HEK293 (cell line): ENCODE results near the gene KLHL30.

Experiments
- CTCF ChIA-PET: fragments of 350-600 bp; formaldehyde crosslinking; extraction: SDS; loops from one replicate; lab custom pipeline; 2021; ENCODE audit warnings: antibody characterized with exemption; lab: Yijun Ruan, JAX
- POLR2A ChIA-PET: fragments of 300-600 bp; formaldehyde crosslinking; extraction: SDS; loops from one replicate; lab custom pipeline; 2020; ENCODE audit warnings: antibody characterized with exemption, inconsistent platforms; lab: Yijun Ruan, JAX
- H3K27ac ChIP-seq: fragments of 200-500 bp; sonication (Bioruptor generic); 2 replicates; pipeline ENCODE4 v1.5.1; 2014; ENCODE audit warnings: low read depth, low read length, control low read depth, inconsistent platforms; ENCODE audit errors: extremely low read depth
- H3K36me3 ChIP-seq, 2 experiments: fragments of 200-500 bp in 1 of 2; sonication (Bioruptor generic) in 1 of 2; 1 replicate in 1 of 2; 2 replicates in 1 of 2; pipeline ENCODE4 v1.5.1; 2014 to 2017; ENCODE audit warnings: inconsistent platforms in 2 of 2, low read length in 2 of 2; ENCODE audit not compliant: control insufficient read depth in 2 of 2, insufficient read depth in 1 of 2
- H3K4me1 ChIP-seq: fragments of 200-500 bp; sonication (Bioruptor generic); 2 replicates; pipeline ENCODE4 v1.5.1; 2014; ENCODE audit warnings: mild to moderate bottlenecking, low read length, inconsistent platforms; ENCODE audit not compliant: control insufficient read depth, insufficient read depth
- H3K4me3 ChIP-seq: 2 replicates; pipeline ENCODE4 v1.5.1; 2011; ENCODE audit warnings: low read depth, mild to moderate bottlenecking, control low read depth, low read length, moderate library complexity
- H3K9me3 ChIP-seq: fragments of 200-500 bp; sonication (Bioruptor generic); 2 replicates; pipeline ENCODE4 v1.5.1; 2014; ENCODE audit warnings: low read depth, low read length, inconsistent platforms; ENCODE audit not compliant: control insufficient read depth, insufficient read depth
- OSR2 ChIP-seq: fragments of 450-650 bp; formaldehyde crosslinking; IDR thresholded peaks from 2 replicates; pipeline ENCODE4 v1.5.1; 2016; ENCODE audit warnings: missing biosample characterization, missing genetic modification characterization
- TCF7L2 ChIP-seq: IDR thresholded peaks from 2 replicates; pipeline ENCODE4 v1.6.1; 2011; ENCODE audit warnings: low read depth, mild to moderate bottlenecking, inconsistent platforms, low read length, moderate library complexity, borderline replicate concordance
- ZBTB6 ChIP-seq: fragments of 450-650 bp; formaldehyde crosslinking; IDR thresholded peaks from 2 replicates; pipeline ENCODE4 v1.5.1; 2017; ENCODE audit warnings: missing biosample characterization, missing genetic modification characterization
- ZNF114 ChIP-seq: fragments of 450-650 bp; formaldehyde crosslinking; IDR thresholded peaks from 2 replicates; pipeline ENCODE4 v1.5.0; 2017; ENCODE audit warnings: missing biosample characterization, missing genetic modification characterization
- ZNF174 ChIP-seq: fragments of 450-650 bp; formaldehyde crosslinking; IDR thresholded peaks from 2 replicates; pipeline ENCODE4 v1.5.0; 2017; ENCODE audit warnings: missing biosample characterization, mild to moderate bottlenecking, missing genetic modification characterization
- ZNF2 ChIP-seq: fragments of 450-650 bp; formaldehyde crosslinking; IDR thresholded peaks from 2 replicates; pipeline ENCODE4 v1.5.1; 2016; ENCODE audit warnings: missing biosample characterization, missing genetic modification characterization
- ZNF266 ChIP-seq: fragments of 450-650 bp; formaldehyde crosslinking; IDR thresholded peaks from 2 replicates; pipeline ENCODE4 v1.5.1; 2016; ENCODE audit warnings: missing biosample characterization, missing genetic modification characterization, low read depth
- ZNF311 ChIP-seq: fragments of 450-650 bp; formaldehyde crosslinking; IDR thresholded peaks from 2 replicates; pipeline ENCODE4 v1.5.1; 2017; ENCODE audit warnings: missing biosample characterization, missing genetic modification characterization, borderline replicate concordance
- ZNF335 ChIP-seq: fragments of 450-650 bp; formaldehyde crosslinking; conservative IDR thresholded peaks from 2 replicates; pipeline ENCODE4 v1.5.1; 2016; ENCODE audit warnings: missing biosample characterization, missing genetic modification characterization
- ZNF341 ChIP-seq: fragments of 450-650 bp; formaldehyde crosslinking; IDR thresholded peaks from 2 replicates; pipeline ENCODE4; 2016; ENCODE audit warnings: low read depth, missing biosample characterization, missing genetic modification characterization
- ZNF398 ChIP-seq: fragments of 450-650 bp; formaldehyde crosslinking; IDR thresholded peaks from 2 replicates; pipeline ENCODE4 v1.5.1; 2017; ENCODE audit warnings: missing biosample characterization, missing genetic modification characterization
- ZNF423 ChIP-seq: fragments of 450-650 bp; formaldehyde crosslinking; IDR thresholded peaks from 2 replicates; pipeline ENCODE4 v1.5.1; 2016; ENCODE audit warnings: missing biosample characterization, missing genetic modification characterization
- ZNF433 ChIP-seq: fragments of 450-650 bp; formaldehyde crosslinking; IDR thresholded peaks from 2 replicates; pipeline ENCODE4 v1.5.1; 2016; ENCODE audit warnings: missing biosample characterization, missing genetic modification characterization, low read depth
- ZNF449 ChIP-seq: fragments of 450-650 bp; formaldehyde crosslinking; IDR thresholded peaks from 2 replicates; pipeline ENCODE4 v1.5.1; 2017; ENCODE audit warnings: missing biosample characterization, mild to moderate bottlenecking, missing genetic modification characterization, moderate library complexity
- ZNF473 ChIP-seq: fragments of 450-650 bp; formaldehyde crosslinking; IDR thresholded peaks from 2 replicates; pipeline ENCODE4 v1.5.1; 2017; ENCODE audit warnings: missing biosample characterization, missing genetic modification characterization
- ZNF521 ChIP-seq: fragments of 450-650 bp; formaldehyde crosslinking; IDR thresholded peaks from 2 replicates; pipeline ENCODE4 v1.5.1; 2017; ENCODE audit warnings: missing biosample characterization, mild to moderate bottlenecking, missing genetic modification characterization
- ZNF560 ChIP-seq: fragments of 450-650 bp; formaldehyde crosslinking; IDR thresholded peaks from 2 replicates; pipeline ENCODE4 v1.5.1; 2017; ENCODE audit warnings: missing biosample characterization, missing genetic modification characterization, borderline replicate concordance
- ZNF561 ChIP-seq: fragments of 450-650 bp; IDR thresholded peaks from 2 replicates; pipeline ENCODE4 v1.5.1; 2018; ENCODE audit warnings: missing biosample characterization, missing genetic modification characterization, borderline replicate concordance
- ZNF571 ChIP-seq: fragments of 450-650 bp; formaldehyde crosslinking; IDR thresholded peaks from 2 replicates; pipeline ENCODE4 v1.5.0; 2017; ENCODE audit warnings: missing biosample characterization, missing genetic modification characterization
- ZNF585B ChIP-seq: fragments of 450-650 bp; formaldehyde crosslinking; IDR thresholded peaks from 2 replicates; pipeline ENCODE4 v1.5.1; 2016; ENCODE audit warnings: missing biosample characterization, missing genetic modification characterization
- ZSCAN5A ChIP-seq: fragments of 450-650 bp; formaldehyde crosslinking; IDR thresholded peaks from 2 replicates; pipeline ENCODE4 v1.5.1; 2016; ENCODE audit warnings: missing biosample characterization, missing genetic modification characterization

The KLHL30 gene

DNA sequence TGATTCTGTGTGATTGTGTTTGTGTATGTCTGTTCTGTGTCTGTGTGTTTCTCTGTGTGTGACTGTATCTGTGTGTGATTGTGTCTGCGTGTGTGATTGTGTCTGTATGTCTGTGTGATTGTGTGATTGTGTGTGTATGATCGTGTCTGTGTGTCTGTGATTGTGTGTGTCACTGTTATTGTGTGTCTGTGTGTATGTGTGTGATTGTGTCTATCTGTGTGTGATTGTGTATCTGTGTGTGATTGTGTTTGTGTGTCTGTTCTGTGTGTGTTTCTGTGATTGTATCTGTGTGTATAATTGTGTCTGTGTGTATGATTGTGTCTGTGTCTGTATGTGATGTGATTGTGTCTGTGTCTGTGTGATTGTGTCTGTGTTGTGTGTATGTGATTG is 11.7 kb upstream of the KLHL30 start:
- CTCF ChIA-PET: no interaction called here

DNA sequence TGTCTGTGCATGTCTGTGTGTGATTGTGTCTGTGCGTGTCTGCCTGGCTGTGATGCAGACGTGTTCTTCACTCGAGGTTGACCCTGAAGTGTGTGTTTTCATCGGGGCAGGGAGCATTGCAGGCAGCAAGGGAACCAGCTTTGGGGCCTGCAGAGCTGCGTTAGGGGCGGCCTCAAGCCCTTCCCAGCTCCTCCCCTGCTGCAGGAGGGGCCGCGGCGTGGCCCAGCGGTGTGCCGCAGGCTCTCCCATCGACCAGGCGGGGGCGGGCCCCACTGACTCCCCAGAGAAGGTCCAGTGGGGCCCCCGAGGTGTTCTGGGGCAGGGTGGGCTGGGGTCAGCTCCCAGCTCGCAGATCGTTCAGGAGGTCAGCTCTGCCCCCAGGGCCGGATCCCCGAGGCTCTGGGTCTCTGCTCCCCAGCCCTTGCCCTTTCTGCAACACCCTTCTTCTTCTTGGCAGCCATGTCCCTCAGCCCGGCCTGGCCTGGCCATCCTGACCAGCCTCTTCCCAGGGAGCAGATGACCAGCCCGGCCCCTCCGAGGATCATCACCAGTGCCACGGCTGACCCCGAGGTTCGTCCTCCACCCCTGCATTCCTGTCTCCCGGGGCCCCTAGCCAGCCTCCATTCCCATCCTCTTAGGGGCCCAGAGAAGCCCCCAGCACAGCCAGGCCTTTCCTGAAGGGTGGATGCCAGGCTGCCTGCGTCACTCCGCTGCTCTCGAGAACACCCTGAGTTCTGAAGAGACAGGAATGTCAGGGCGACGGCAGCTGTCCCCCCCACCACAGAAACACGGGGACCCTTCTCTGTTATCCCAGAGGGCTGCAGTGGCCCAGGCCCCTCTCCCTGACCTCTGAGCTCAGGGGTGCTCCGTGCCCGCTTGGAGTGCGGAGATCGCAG is 11.1 kb upstream of the KLHL30 start:
- Histone ChIP-seq H3K4me3 (no peak overlapping the region), H3K27ac (no peak overlapping the region), H3K9me3 (no peaks in the 10 kb centered on the region), H3K36me3 (no peaks in the 10 kb centered on the region), H3K4me1 (no peaks in the 10 kb centered on the region)
- ChIA-PET CTCF (no interaction called here), POLR2A (no interaction called here)
- TF ChIP-seq ZNF335 (tag by site-specific recombination): 0 out of 2 replicates have a peak, but pooled peaks have one; percentile 7
- TF ChIP-seq ZNF473 (tag by site-specific recombination): no peak
- no peak for TF ChIP-seq ZNF433 (tag by site-specific recombination)

More for the DNA sequence above, 11.7 kb upstream of the KLHL30 start:
- no peak overlapping the region for H3K27ac ChIP-seq
- TF ChIP-seq ZNF311 (tag by site-specific recombination): no peak
- no peak for TF ChIP-seq ZNF423
- no peak for TF ChIP-seq ZBTB6 (tag by site-specific recombination)
- TF ChIP-seq ZNF449 (tag by site-specific recombination): no peak
- TF ChIP-seq ZNF341 (tag by site-specific recombination): no peak
- TF ChIP-seq ZNF335 (tag by site-specific recombination): peak; percentile 34; the same call in 1 of the 2 replicates
- TF ChIP-seq OSR2 (tag by site-specific recombination): no peak
- TF ChIP-seq TCF7L2: no peak
- no peak for TF ChIP-seq ZNF560 (tag by site-specific recombination)
- TF ChIP-seq ZNF266 (tag by site-specific recombination): no peak
- TF ChIP-seq ZNF174 (tag by site-specific recombination): no peak
- no peak for TF ChIP-seq ZNF571
- no peak for TF ChIP-seq ZNF473 (tag by site-specific recombination)
- TF ChIP-seq ZNF114 (tag by site-specific recombination): peak; percentile 32; the same call in 1 of the 2 replicates
- TF ChIP-seq ZSCAN5A (tag by site-specific recombination): no peak
- TF ChIP-seq ZNF585B: no peak
- TF ChIP-seq ZNF521 (tag by site-specific recombination): 0 out of 2 replicates have a peak, but pooled peaks have one; percentile 15
- no peak for TF ChIP-seq ZNF398 (tag by site-specific recombination)
- no peak for TF ChIP-seq ZNF561 (tag by site-specific recombination)
- 0 out of 2 replicates have a peak, but pooled peaks have one; percentile 30 for TF ChIP-seq ZNF2 (tag by site-specific recombination)
- no peaks in the 10 kb centered on the region for H3K4me1 ChIP-seq
- POLR2A ChIA-PET: no interaction called here
- no peaks in the 10 kb centered on the region for H3K9me3 ChIP-seq
- H3K4me3 ChIP-seq: no peak overlapping the region
- H3K36me3 ChIP-seq: no peaks in the 10 kb centered on the region
